ENCODE results near the gene ANKRD34A.

DNA sequence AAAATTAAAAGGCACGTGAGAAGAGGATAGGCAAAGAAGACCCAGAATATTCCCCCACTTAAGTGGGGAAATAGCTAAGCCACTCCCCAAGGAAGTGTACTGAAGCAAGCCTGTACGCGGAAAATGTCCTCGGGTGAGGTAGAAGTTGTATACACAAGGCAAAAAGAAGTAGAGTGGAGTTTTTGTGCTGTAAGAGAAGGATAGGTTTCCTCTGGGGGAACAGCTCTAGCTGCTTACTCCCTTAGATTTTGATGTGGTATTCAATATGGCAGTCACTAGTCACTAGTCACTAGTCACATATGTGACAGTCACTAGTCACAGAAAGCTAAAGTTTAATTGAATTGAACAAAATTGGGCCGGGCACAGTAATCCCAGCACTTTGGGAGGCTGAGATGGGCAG, 24.4 kb upstream of the ANKRD34A start:
- TF ChIP-seq POLR2AphosphoS5 (IDR thresholded peaks at IDR 0.05) (no peak), POLR2A (IDR thresholded peaks at IDR 0.05) (no peak)
